Measurements from ENCODE around the gene SNURF. TPM values are rescaled to one million over a fixed set of nuclear protein-coding genes. Genes with fewer than 3 reads are reported as not detected.

The SNURF gene
- total RNA-seq, 1 donor from 2014 or later, result 12.3 TPM

GRCh38 chr15:24986653-24987052 is 31.9 kb downstream of the SNURF start:
- no peak overlapping the region for H3K4me3 Mint-ChIP-seq (ENCODE audit: unreplicated experiment)
- no peak overlapping the region for H3K27ac Mint-ChIP-seq (ENCODE audit: unreplicated experiment)
- H3K9me3 Mint-ChIP-seq (ENCODE audit: unreplicated experiment), result no peaks in the 10 kb centered on the region
- H3K27me3 Mint-ChIP-seq (ENCODE audit: unreplicated experiment), result no peaks in the 10 kb centered on the region
- H3K36me3 Mint-ChIP-seq (ENCODE audit: low read depth, unreplicated experiment), result peaks cover 13% of the 10 kb centered on the region
- no peak for TF ChIP-seq CTCF (IDR thresholded peaks at IDR 0.05; ENCODE audit: unreplicated experiment)
- H3K4me1 Mint-ChIP-seq (ENCODE audit: unreplicated experiment), result no peaks in the 10 kb centered on the region
- no peak for DNase-seq (ENCODE audit: low spot score)

Other genes starting within 250 kb of the SNURF start
- gene SNRPN, start within 50 bp of the SNURF start, total RNA-seq (ENCODE audit: unreplicated experiment), result 212 TPM